A673 (cell line): ENCODE data around the gene TRPM4. TPM values are rescaled to one million over a fixed set of nuclear protein-coding genes. Genes with fewer than 3 reads are reported as not detected.

Experiments
- Bru-seq: library from RNA; stranded (reverse); fragments of 400-500 nt; gene quantifications from one replicate; lab custom pipeline; 2021; lab: Mats Ljungman, UMichigan
- BruChase-seq, 2 experiments: library from RNA; stranded (reverse); fragments of 400-500 nt; gene quantifications; one replicate each; lab custom pipeline; 2021; lab: Mats Ljungman, UMichigan
- BruUV-seq: library from RNA; stranded (reverse); fragments of 400-500 nt; replicated peaks from 2 replicates; lab custom pipeline; 2021; lab: Mats Ljungman, UMichigan
- CTCF ChIA-PET: fragments of 300-600 bp; sonication (Branson Sonifier 250); formaldehyde crosslinking; loops from one replicate; lab custom pipeline; 2022; ENCODE audit warnings: antibody characterized with exemption; lab: Charles Lee
- POLR2A ChIA-PET: fragments of 300-600 bp; sonication (Branson Sonifier 250); formaldehyde crosslinking; loops from one replicate; lab custom pipeline; 2022; ENCODE audit warnings: antibody characterized with exemption; ENCODE audit not compliant: low non-redundant PET; lab: Charles Lee
- DNase-seq: peaks from one replicate; pipeline ENCODE4 v3.0.0-alpha.2; 2015; ENCODE audit warnings: low spot score
- H3K27ac ChIP-seq: fragments of 200-600 bp; sonication (generic); 2 replicates; pipeline ENCODE4 v1.5.1; 2016; ENCODE audit warnings: mixed run types, low read depth, mild to moderate bottlenecking, mixed read lengths, antibody characterized with exemption, low read length; ENCODE audit not compliant: poor library complexity, severe bottlenecking
- H3K27me3 ChIP-seq: fragments of 200-600 bp; sonication (generic); replicated peaks from 2 replicates; pipeline ENCODE4 v1.6.1; 2017; ENCODE audit warnings: mixed run types, low read depth, mild to moderate bottlenecking, mixed read lengths, antibody characterized with exemption, low read length; ENCODE audit not compliant: insufficient read depth, poor library complexity
- H3K36me3 ChIP-seq: fragments of 200-600 bp; sonication (generic); 2 replicates; pipeline ENCODE4 v1.6.1; 2016; ENCODE audit warnings: mixed run types, mild to moderate bottlenecking, mixed read lengths, antibody characterized with exemption, low read length; ENCODE audit not compliant: insufficient read depth, poor library complexity, severe bottlenecking
- H3K4me1 ChIP-seq: fragments of 200-600 bp; sonication (generic); 2 replicates; pipeline ENCODE4 v1.6.1; 2017; ENCODE audit warnings: mixed run types, mild to moderate bottlenecking, mixed read lengths, antibody characterized with exemption, low read length; ENCODE audit not compliant: insufficient read depth, poor library complexity, severe bottlenecking
- H3K4me3 ChIP-seq: fragments of 200-600 bp; sonication (generic); 2 replicates; pipeline ENCODE4 v1.5.1; 2016; ENCODE audit warnings: low read depth, mixed run types, mild to moderate bottlenecking, mixed read lengths, low read length; ENCODE audit not compliant: poor library complexity, severe bottlenecking
- H3K9me3 ChIP-seq: fragments of 200-600 bp; sonication (generic); 2 replicates; pipeline ENCODE4 v1.6.1; 2016; ENCODE audit warnings: mixed run types, low read depth, mild to moderate bottlenecking, mixed read lengths, antibody characterized with exemption, low read length; ENCODE audit not compliant: poor library complexity, severe bottlenecking
- EZH2 ChIP-seq: fragments of 200-600 bp; sonication (generic); IDR thresholded peaks from 2 replicates; pipeline ENCODE4 v1.6.1; 2017; ENCODE audit warnings: borderline replicate concordance, low read depth, mild to moderate bottlenecking, mixed read lengths, antibody characterized with exemption, low read length; ENCODE audit not compliant: poor library complexity, severe bottlenecking
- intact Hi-C: fragments of 100-400 bp; cut with micrococcal nuclease; formaldehyde crosslinking; loops from one replicate; pipeline ENCODE4 v1.10.0; 2022; ENCODE audit not compliant: unreplicated experiment
- long read RNA-seq: library from polyadenylated mRNA; stranded (forward); transcript quantifications from one replicate; pipeline ENCODE4 v2.0.0, GENCODE V29; 2022
- total RNA-seq: library from RNA; stranded (reverse); gene quantifications from 2 replicates; pipeline ENCODE4 v1.2.3, GENCODE V29; 2021
- TF ChIP-seq, protein P1 (sequence below): fragments of 300-800, 200-600 bp; sonication (generic); conservative IDR thresholded peaks from 2 replicates; pipeline ENCODE4 v1.5.1; 2017; ENCODE audit warnings: low read depth, mild to moderate bottlenecking, antibody characterized with exemption, low read length, moderate library complexity, mixed read lengths

The TRPM4 gene
- total RNA-seq (107 and 116 TPM in 2 replicates), Bru-seq, nascent RNA (percentile 60 among the genes with signal in this experiment), BruChase-seq, experiment 1, labeled RNA remaining after a 2-hour chase (percentile 63 among the genes with signal in this experiment), BruChase-seq, experiment 2, labeled RNA remaining after a 6-hour chase (percentile 78 among the genes with signal in this experiment)
- long read RNA-seq, full-length matches to known transcripts = 35 of 221 reads
- long read RNA-seq, partial matches to known transcripts = 145 of 221 reads
- long read RNA-seq, other reads (novel, unspliced or antisense) = 41 of 221 reads

DNA sequence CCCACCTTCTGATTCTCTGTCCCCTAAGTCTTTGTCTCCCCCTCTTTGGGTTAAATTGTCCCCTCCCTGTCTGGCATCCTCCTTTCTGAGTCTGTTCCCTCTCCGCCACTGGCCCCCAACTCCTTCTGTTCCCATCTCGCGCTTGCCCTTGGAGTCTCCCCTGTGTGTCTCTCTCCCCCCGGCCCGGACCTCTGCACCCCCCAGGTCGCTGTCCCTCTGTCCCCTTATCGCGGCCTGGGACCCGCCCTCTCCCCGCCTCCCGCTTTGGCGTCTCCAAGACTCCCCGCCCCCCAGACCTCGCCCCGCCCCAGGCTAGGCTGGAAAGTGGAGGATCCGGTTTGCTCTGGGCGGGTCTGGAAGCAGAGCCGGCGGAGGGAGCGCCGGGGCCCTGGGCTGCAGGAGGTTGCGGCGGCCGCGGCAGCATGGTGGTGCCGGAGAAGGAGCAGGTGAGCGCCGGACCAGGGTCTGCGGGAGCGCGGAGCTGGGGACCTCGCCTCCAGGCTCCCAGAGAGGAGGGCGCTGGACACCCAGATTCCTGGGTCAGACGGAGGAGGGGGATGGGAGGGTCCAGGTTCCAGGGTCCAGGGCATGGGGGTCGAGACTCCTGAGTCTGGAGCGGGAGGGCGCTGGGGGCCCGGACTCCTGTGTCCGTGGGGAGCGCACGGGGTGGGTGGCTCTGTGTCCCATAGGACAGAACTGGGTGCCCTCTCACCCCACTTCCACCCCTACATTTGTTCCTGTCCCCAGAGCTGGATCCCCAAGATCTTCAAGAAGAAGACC is at the start of gene TRPM4:
TSS of gene TRPM4 (plus strand) at position 348 of the 780 bp plus-strand sequence. CDS start at position 423, 75 bp downstream.
- Histone ChIP-seq H3K4me1 (peaks cover 7% of the 10 kb centered on the region), H3K27ac (peak within 1 kb of the TSS; percentile 73), H3K36me3 (peaks cover 3% of the 10 kb centered on the region), H3K9me3 (no peaks in the 10 kb centered on the region), H3K4me3 (peak within 1 kb of the TSS; percentile 99), H3K27me3 (no peaks in the 10 kb centered on the region)
- ChIA-PET POLR2A (no interaction called here), CTCF (no interaction called here)
- TF ChIP-seq, protein P1, sequence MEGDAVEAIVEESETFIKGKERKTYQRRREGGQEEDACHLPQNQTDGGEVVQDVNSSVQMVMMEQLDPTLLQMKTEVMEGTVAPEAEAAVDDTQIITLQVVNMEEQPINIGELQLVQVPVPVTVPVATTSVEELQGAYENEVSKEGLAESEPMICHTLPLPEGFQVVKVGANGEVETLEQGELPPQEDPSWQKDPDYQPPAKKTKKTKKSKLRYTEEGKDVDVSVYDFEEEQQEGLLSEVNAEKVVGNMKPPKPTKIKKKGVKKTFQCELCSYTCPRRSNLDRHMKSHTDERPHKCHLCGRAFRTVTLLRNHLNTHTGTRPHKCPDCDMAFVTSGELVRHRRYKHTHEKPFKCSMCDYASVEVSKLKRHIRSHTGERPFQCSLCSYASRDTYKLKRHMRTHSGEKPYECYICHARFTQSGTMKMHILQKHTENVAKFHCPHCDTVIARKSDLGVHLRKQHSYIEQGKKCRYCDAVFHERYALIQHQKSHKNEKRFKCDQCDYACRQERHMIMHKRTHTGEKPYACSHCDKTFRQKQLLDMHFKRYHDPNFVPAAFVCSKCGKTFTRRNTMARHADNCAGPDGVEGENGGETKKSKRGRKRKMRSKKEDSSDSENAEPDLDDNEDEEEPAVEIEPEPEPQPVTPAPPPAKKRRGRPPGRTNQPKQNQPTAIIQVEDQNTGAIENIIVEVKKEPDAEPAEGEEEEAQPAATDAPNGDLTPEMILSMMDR = no peak
- TF ChIP-seq EZH2 = no peak
- no TSS peak for BruUV-seq
- intact Hi-C loops = no loop called here
- peak; percentile 93 for DNase-seq

DNA sequence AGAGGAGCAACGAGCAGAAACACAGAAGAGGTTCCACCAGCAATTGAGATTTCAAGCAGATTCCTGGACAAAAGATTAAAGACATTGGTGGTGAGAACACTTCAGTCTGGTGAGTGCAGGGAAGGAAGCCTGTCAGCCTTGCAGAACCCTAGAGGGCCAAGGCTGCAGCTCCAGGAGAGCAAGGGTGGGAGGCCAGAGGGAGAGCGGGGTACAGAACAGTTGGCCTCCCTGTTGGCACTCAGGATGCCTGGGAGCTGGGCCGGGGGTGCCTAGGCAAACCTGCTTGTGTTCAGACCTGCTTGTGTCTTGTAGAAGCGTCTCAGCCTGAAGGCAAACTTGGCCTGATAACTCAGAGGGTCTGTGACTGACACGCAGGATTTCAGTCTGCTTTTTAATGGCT is 48.5 kb upstream of the TRPM4 start:
- BruUV-seq = no TSS peak
- CTCF ChIA-PET = interaction anchor here (1.0 kb wide), 1 partner anchor 11 kb away, joined by 3 read pairs; no protein-coding TSS in a partner anchor
- no peaks in the 10 kb centered on the region for H3K9me3 ChIP-seq
- H3K27ac ChIP-seq = peak overlapping the region; percentile 58
- TF ChIP-seq, protein P1 = no peak
- no peak for TF ChIP-seq EZH2
- H3K4me1 ChIP-seq = peaks cover 10% of the 10 kb centered on the region
- H3K27me3 ChIP-seq = no peaks in the 10 kb centered on the region
- POLR2A ChIA-PET = no interaction called here
- no peak for DNase-seq
- peaks cover 58% of the 10 kb centered on the region for H3K36me3 ChIP-seq
- H3K4me3 ChIP-seq = no peak overlapping the region
- intact Hi-C loops = no loop called here

DNA sequence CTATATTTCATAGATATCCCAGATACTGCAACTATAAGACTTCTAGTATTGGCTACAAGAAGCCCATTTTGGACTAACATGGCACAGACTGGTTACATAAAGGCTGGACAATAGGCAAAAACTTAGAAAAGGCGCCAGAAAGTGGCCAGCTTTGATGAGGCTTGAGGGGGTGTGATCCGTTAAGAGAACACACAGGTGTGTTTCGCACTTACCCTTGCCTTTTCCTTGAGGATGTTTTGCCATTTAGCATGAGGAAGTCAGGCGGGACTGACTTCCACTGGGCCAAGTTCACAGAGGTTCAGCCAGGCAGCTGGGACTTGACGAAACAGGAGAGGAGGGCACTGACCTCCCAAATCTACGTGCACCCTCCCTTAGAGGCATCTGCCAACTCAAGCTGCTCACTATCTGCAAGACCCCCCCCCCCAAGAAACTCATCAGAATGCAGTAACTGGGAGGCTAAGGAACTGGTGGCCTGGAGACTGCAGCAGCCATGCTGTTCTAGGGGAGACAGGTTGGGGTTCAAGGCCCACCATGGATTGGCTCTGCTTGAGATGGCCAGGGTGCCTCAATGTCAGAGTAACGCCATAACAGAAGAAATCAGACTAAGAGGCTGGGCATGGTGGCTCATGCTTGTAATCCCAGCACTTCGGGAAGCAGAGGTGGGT is 47.9 kb upstream of the TRPM4 start:
- no peak for DNase-seq
- ChIA-PET CTCF (no interaction called here), POLR2A (no interaction called here)
- H3K27me3 ChIP-seq = no peaks in the 10 kb centered on the region
- no peaks in the 10 kb centered on the region for H3K9me3 ChIP-seq
- H3K4me1 ChIP-seq = peaks cover 6% of the 10 kb centered on the region
- intact Hi-C loops = loop anchor here (5.0 kb wide), 1 partner anchor 103 kb away; no protein-coding TSS in a partner anchor
- no peak for TF ChIP-seq EZH2
- TF ChIP-seq, protein P1 = no peak
- H3K27ac ChIP-seq = peak overlapping the region; percentile 58
- no peak overlapping the region for H3K4me3 ChIP-seq
- no TSS peak for BruUV-seq
- H3K36me3 ChIP-seq = peaks cover 51% of the 10 kb centered on the region
